Skeletal muscle cell (primary cell): ENCODE results near the gene AATF.

ENCODE experiments used
- DNase-seq: peaks from one replicate; pipeline ENCODE4 v3.0.0-alpha.2; 2010; ENCODE audit warnings: low read depth
- H3K4me3 ChIP-seq: 2 replicates; pipeline ENCODE4 v1.5.1; 2011; ENCODE audit warnings: low read depth, mild to moderate bottlenecking, control low read depth, low read length, moderate library complexity

Gene AATF

DNA sequence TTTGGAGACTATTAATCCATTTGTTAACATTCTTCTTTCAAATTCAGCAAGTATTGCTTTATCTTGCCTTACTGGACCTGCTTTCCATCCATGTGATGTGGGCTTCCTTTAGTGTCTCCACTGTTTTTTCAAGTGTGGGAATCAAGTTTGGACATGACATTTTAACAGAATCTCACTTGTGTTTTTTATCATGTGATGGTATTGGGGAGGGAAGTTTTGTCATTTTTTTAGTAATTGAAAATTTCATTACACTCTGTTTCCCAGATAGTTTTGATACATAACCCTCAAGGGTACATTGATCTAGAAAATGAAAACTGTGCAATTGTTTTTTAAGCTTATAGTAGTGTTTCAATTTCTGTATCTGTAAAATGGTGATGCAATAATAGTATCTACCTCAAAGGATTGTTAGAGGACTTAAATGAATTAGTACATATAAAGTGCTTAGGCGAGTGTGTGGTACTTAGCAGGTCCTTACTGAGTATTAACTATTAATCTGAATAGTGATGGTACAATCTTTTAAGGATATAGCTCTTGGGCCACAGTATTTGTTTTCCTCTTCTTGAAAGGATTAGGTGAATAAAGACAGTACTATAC, 27.3 kb downstream of the AATF start:
- no peak for DNase-seq
- no peak overlapping the region for H3K4me3 ChIP-seq

GRCh38 chr17:36977066-36977465, 28.3 kb downstream of the AATF start:
- no peak overlapping the region for H3K4me3 ChIP-seq
- no peak for DNase-seq

- no peak for DNase-seq
- H3K4me3 ChIP-seq, result no peak overlapping the region
Observed at GRCh38 chr17:36977568-36977967, 28.8 kb downstream of the AATF start.

GRCh38 chr17:36978810-36979564, 30.2 kb downstream of the AATF start:
- no peak for DNase-seq
- H3K4me3 ChIP-seq, result no peak overlapping the region

- no peak for DNase-seq
- H3K4me3 ChIP-seq, result no peak overlapping the region
Observed at GRCh38 chr17:36979565-36979941, 30.8 kb downstream of the AATF start.

DNA sequence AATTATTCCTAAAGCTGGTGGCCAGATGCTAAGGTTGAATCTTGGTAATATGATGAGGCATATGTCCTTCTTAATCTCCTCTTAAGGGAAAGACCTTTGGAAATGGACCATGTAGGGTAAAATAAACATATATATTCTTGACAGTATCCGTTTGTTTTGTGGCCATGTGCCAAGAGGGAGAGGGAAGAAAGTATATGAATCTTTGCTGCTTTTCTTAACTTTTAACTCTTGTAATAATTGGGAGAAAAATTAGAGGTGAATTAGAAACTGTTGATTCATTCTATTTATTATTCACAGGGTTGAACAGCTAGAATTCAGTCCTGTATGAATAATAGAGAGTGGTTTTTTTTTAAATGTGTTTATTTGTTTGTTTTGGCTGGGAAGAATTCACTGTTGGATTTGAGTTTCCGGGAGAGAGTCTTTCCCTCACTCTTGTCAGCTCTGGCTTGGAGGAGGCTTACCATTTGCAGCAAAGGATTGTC, 31.6 kb downstream of the AATF start:
- peak; percentile 8 for DNase-seq
- H3K4me3 ChIP-seq, result no peak overlapping the region

DNA sequence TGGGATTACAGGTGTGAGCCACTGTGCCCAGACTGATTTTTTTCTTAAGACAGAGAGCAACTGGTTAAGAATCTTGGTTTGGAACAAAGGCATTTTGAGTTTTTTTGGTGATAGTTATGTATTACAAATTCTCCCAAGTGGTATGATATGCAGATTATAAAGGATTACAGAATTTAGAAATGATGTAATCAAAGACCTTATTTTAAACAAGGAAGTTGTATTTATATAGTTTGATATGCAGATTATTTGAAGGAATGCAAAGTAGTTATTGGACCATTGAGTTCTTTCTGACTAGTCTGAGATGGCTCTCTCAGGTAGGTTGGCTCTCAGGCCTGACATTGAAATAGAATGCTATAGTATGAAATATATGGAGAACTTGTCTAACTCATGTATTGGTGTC, 34.9 kb downstream of the AATF start:
- DNase-seq, result no peak
- H3K4me3 ChIP-seq, result no peak overlapping the region

DNA sequence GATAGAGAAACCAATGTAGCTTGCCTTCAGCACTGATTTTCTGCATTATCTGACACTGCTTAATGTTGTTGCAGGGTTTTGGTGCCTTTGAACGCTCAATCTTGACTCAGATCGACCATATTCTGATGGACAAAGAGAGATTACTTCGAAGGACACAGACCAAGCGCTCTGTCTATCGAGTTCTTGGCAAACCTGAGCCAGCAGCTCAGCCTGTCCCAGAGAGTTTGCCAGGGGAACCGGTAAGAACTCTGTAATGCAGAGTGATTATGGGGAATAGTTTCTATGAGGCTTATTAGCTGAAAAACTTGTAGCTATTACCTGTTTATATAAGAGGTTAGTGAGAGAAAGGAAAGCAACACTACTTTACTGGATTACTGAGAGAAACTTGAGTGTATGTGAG, 40.4 kb downstream of the AATF start:
- no peak overlapping the region for H3K4me3 ChIP-seq
- no peak for DNase-seq

GRCh38 chr17:36992701-36993100, 43.9 kb downstream of the AATF start:
- DNase-seq, result no peak
- H3K4me3 ChIP-seq, result no peak overlapping the region

DNA sequence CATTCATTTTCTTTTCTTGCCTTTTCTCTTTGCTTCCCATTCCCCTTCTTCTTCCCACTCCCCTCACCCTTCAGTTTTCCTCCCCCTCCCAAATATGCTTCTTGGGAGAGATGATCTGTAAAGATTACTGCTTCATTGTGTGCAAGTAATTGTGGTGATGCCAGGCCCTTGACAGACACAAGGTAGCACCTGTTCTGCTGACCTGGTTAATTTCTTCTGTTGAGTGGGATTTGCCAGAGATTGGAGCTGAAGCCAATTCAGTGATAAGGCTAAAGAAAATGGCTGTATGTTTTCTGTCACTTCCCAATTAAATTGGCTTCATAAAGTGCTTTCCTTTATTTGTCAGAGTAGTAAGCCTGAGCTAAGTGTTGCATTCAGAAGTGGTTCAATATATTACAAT, 44.5 kb downstream of the AATF start:
- DNase-seq, result no peak
- no peak overlapping the region for H3K4me3 ChIP-seq

DNA sequence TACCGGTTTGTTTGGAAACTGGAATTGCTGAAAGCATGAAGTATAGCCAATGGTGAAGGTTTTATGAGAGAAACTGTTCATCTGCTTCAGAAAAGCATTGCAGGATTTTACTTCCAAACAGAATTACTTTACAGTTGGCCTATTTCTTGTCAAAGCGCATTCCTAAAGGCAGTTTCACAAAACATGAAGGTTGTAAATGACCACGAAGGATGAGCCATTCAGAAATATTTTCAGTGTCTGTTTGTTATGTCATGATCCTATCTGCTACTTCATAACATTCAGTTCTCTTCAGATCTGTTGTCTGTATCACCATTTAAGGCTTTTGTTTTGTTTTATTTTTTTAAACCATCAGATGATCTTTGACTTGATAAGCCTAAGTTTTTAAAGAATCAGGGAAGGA, 45.7 kb downstream of the AATF start:
- H3K4me3 ChIP-seq, result no peak overlapping the region
- DNase-seq, result peak; percentile 7

GRCh38 chr17:36999471-36999870, 50.7 kb downstream of the AATF start:
- no peak for DNase-seq
- H3K4me3 ChIP-seq, result no peak overlapping the region

DNA sequence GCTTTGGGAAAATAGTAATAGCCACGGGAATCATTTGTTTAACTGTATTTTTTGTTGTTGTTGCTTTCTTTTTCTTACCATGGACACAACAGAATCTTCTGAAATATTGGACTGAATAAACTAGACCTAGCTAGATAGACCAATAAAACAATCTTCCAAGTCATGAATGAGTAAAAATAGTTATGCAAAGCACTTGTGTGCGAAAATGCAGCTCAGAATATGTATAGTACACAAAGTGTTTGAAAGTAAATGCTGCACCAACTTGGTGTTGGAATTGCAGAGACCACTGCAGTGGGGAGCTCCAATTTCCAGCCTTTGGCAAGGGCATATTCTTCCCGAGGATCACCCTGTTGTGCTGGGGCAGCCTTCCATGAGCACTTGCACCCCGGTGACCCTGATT, 68.0 kb downstream of the AATF start:
- no peak for DNase-seq
- H3K4me3 ChIP-seq, result no peak overlapping the region

DNA sequence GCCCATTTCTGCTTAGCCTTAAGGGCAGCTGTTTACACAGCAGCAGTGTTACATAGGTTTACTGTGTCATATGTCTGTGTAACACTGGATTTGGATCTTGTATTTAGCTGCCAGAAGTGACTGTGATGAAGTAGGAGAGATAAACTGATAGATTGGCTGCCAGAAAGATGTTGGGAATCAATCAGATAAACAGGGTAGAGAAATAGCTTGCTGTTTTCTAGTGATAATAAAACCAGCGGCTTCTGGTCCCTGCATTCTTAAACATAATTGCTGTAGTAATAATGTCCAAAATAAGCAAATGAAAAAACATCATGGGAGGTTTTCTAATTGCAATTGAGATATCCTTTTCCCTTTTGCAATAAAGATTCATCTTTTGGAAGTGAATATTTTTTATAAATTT, 68.7 kb downstream of the AATF start:
- no peak for DNase-seq
- H3K4me3 ChIP-seq, result no peak overlapping the region

DNA sequence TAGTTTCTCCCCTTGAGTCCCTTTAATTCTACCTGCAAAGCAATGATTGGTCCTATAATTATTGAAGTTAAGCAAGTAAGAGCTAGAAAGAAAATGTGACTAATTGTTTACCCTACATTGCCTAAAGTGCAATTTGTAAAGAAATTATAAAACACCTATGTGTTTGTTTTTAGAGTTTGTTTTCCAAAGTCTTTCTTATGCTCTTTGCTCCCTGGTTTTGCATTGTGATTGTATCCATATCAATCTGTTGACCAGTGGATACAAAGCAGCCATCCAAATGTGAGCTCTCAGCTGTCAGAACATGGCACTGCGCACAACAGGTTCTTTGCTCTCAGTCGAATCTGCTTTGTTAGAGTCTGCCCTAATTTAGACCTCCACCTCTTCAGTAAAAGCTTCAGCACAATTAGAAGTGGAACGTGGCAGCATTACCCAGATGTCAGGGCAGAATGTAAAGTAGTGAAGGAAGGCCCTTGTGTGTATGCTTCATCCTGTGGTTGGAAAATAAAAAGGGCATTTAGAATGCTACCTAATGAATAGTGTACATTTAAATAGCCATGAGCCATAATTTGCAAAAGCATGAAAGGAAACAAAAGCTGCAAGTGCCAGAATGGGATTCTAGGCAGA, 70.5 kb downstream of the AATF start:
- DNase-seq, result no peak
- no peak overlapping the region for H3K4me3 ChIP-seq

GRCh38 chr17:37019741-37020129, 71.0 kb downstream of the AATF start:
- no peak for DNase-seq
- H3K4me3 ChIP-seq, result no peak overlapping the region

GRCh38 chr17:37024181-37024637, 75.5 kb downstream of the AATF start:
- no peak for DNase-seq
- H3K4me3 ChIP-seq, result no peak overlapping the region

DNA sequence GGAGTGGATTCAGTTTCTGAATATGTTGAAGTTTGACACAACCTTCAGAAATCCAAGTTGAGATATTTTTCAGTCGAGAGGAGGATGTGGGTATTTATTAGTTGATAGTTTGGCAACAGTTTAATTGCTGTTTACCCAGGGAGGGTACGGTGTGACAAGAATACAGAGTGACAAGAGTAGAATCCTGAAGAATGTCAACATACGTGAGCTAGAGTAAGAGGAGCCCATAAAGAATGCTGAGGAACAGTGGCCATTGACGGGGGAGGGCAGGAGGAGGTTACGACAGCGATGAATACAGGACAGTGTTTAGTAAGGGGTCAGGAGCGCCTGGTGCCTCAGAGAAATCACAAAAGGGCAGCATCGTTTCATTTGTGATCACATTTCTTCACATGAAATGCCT, 76.5 kb downstream of the AATF start:
- H3K4me3 ChIP-seq, result no peak overlapping the region
- no peak for DNase-seq

GRCh38 chr17:37025847-37026530, 77.2 kb downstream of the AATF start:
- no peak for DNase-seq

GRCh38 chr17:37026531-37026869, 77.7 kb downstream of the AATF start:
- DNase-seq, result no peak
- H3K4me3 ChIP-seq, result no peak overlapping the region

More at GRCh38 chr17:37025847-37026530, 77.2 kb downstream of the AATF start:
- H3K4me3 ChIP-seq, result no peak overlapping the region
